ENCODE results near the gene PHF20. TPM values are rescaled to one million over a fixed set of nuclear protein-coding genes. Genes with fewer than 3 reads are reported as not detected.
"Not testable (repeated sequence)": the region's sequence is repeated elsewhere in the genome, so short reads cannot be mapped to it uniquely, and the experiment has no call there.

The PHF20 gene
- 100 to 1,000 TPM; 150 to 257 (median 154) TPM for polyA plus RNA-seq (ENCODE audit: low read depth in 6 of 6)

DNA sequence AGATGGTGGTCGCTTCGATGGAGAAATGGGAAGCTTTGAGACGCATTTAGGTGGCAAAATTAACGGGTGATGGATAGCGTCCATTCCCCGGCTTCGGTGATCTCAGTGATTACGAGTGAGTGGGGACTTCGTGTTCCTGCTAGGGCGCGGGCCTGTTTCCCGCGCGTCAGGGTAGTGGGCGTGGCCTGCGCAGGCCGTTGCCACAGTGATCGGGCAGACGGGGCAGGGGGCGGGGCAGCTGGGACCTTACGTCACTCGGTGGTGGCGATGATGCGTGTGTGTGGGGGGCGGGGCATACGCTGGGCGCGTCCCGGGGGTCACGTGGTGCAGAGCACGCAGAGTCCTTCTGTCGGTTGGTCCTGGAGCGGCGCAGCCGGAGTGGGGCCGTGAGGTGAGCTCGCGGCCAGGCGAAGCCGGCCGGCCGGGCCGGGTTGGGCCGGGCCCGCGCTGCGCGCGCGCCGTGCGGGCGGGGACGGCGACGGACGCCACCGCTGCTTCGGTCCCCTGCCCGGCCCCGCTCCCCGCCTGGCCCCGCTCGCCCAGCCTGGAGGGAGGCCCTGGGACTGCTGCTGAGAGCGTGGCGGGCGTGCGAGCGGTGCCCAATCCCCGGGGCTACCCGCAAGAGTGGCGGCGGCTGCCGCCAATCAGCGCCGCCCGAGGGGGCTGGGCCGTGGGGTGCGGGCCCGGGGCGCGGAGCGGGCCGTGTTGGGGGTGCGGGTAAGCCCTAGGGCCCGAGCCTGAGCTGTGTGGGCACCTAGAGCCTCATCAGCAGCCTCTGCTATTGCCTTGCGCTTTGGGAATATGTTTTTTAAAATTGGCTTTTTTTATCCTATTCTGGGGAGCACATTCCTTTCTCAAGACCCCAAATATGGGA is at the start of gene PHF20:
Gene PHF20, plus strand, starts transcription at position 327 of the 874 bp plus-strand sequence. CDS start 29,508 bp downstream, outside the sequence.
- H3K4me1 Mint-ChIP-seq = peaks cover 56 to 75% (median 64%) of the 10 kb centered on the region in 3 donors
- ATAC-seq (ENCODE audit: low read depth in 2 of 2) (peak; percentile 73 to 77), DNase-seq (peak; percentile 100)
- peak within 1 kb of the TSS; percentile 87 to 95 (median 92) for H3K4me3 Mint-ChIP-seq
- H3K36me3 Mint-ChIP-seq = peaks cover 5% of the 10 kb centered on the region in 2 donors
- H3K9me3 Mint-ChIP-seq = peaks cover 0 to 3% (median 0%) of the 10 kb centered on the region in 7 donors
- no peaks in the 10 kb centered on the region for H3K27me3 Mint-ChIP-seq
- H3K27ac Mint-ChIP-seq = peak within 1 kb of the TSS; percentile 99 to 100 (median 100)

DNA sequence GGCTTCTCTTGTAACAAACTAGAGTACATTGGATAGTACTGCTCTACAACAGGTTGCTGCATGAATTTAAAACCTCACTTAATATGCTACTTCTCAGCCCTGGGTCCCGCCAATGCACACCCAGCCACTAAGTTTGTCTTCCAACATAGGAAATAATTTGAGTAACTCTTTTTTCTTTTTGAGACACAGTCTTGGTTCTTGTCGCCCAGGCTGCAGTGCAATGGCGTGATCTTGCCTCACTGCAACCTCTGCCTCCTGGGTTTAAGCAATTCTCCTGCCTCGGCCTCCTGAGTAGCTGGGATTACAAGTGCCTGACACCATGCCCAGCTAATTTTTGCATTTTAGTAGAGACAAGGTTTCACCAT is 48.6 kb upstream of the PHF20 start:
- Mint-ChIP-seq H3K36me3 (peaks cover 10 to 22% of the 10 kb centered on the region in 2 donors), H3K4me3 (peak overlapping the region in 1 of 8 donors; percentile 15), H3K27ac (peak overlapping the region in 3 of 6 donors; percentile 57 to 88 (median 74))
- not testable (repeated sequence) for ATAC-seq (ENCODE audit: low read depth in 2 of 2); H3K4me1 Mint-ChIP-seq; H3K27me3 Mint-ChIP-seq; DNase-seq; H3K9me3 Mint-ChIP-seq

DNA sequence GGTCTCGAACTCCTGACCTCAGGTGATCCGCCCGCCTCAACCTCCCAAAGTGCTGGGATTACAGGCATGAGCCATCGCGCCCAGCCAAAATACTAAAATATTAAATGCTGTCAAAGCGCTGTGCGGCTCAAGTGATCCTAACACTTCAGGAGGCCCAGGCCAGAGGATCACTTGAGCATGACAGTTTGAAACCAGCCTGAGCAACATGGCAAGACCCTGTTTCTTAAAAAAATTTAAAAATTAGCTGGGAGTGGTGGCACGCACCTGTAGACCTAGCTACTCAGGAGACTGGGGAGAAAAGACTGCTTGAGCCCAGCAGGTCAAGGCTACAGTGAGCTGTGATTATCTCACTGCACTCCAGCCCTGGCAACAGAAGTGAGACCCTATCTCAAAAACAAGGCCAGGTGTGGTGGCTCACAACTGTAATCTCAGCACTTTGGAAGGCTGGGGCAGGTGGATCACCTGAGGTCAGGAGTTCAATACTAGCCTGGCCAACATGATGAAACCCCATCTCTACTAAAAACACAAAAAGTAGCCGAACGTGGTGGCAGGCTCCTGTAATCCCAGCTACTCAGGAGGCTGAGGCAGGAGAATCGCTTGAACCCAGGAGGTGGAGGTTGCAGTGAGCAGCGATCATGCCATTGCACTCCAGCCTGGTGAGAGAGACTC is 48.0 kb upstream of the PHF20 start:
- H3K4me1 Mint-ChIP-seq; H3K9me3 Mint-ChIP-seq; H3K27me3 Mint-ChIP-seq; ATAC-seq (ENCODE audit: low read depth in 2 of 2); H3K4me3 Mint-ChIP-seq; DNase-seq: not testable (repeated sequence)
- H3K27ac Mint-ChIP-seq = peak overlapping the region in 5 of 6 donors; percentile 12 to 88 (median 60)
- H3K36me3 Mint-ChIP-seq = peaks cover 10 to 22% of the 10 kb centered on the region in 2 donors

DNA sequence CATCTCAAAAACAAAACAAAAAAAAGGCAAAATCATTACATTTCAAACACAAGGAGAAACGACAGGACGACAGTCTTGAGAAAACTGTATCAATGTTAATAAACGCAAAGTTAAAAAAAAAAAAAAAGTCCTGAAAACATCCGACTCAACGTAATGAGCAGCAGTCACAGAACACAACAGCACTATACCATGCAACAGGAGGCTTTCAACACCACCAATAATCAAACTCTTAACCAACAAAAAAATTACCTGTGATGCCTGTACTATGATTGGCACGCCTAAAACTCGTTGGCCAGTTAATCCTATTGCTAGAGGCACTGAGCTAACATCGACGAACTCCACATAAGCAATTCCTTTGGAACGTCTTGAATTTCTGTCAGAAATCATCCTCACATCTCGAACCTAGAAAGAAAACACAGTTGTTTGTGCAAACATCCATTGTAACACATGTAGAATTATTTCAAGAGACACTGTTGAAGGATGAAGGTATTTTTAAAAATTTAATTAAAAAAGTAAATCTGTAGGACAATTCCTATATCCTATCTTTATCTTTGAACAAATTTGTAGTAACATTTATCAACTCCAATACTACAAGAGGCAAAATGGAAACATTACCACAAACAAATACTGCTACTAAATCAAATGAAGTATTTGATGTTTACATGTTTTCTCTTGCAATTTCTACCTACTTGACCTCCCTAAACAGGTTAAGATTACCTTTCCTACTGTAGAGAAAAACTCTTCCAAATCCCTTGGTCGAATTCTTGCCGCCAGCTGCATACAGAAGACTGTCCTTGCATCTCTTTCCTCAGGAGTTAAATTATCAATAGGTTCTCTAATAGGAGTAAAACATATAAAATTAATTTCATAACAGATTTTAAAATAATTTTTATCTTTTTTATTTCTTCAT is 47.2 kb upstream of the PHF20 start:
- DNase-seq (no peak), ATAC-seq (ENCODE audit: low read depth in 2 of 2) (no peak)
- Mint-ChIP-seq H3K27me3 (no peaks in the 10 kb centered on the region), H3K27ac (peak overlapping the region in 2 of 6 donors; percentile 12 to 60), H3K4me1 (peaks cover 0 to 3% (median 3%) of the 10 kb centered on the region in 3 donors), H3K4me3 (no peak overlapping the region), H3K36me3 (peaks cover 10 to 22% of the 10 kb centered on the region in 2 donors), H3K9me3 (no peaks in the 10 kb centered on the region)

- Mint-ChIP-seq H3K27me3 (no peaks in the 10 kb centered on the region), H3K27ac (peak overlapping the region in 1 of 6 donors; percentile 76), H3K4me3 (no peak overlapping the region), H3K9me3 (no peaks in the 10 kb centered on the region), H3K4me1 (peaks cover 4 to 8% (median 8%) of the 10 kb centered on the region in 3 donors), H3K36me3 (peaks cover 0 to 24% of the 10 kb centered on the region in 2 donors)
- ATAC-seq (ENCODE audit: low read depth in 2 of 2) (no peak), DNase-seq (no peak)
Observed at GRCh38 chr20:35726842-35727711, 44.7 kb upstream of the PHF20 start.

DNA sequence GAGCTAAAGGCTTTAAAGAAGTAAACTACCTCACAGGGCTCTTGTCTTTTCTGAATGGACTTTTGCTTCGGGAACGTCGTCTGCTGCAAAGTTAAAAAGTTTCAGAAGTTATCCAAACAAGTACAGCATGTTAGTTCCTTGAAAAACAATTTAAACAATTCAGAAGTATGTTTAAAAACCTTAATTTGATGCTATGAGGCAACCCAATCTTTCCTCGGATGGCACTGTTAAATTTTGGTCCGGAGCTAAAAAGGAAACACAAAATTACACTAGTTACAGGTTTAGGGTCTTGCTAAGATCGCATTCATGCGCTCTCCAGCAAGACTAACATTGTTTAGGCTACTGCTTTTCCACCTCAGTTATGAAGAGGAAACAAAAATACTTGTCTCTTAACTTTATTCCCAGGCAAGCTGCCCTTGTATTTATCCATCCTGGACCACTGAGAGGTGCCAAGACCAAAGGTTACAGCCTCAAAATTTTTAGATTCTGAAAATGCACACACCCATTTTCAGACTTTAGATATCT is 42.5 kb upstream of the PHF20 start:
- H3K36me3 Mint-ChIP-seq = peaks cover 11 to 27% of the 10 kb centered on the region in 2 donors
- ATAC-seq (ENCODE audit: low read depth in 2 of 2) = no peak
- no peaks in the 10 kb centered on the region for H3K27me3 Mint-ChIP-seq
- peaks cover 9 to 24% (median 21%) of the 10 kb centered on the region in 3 donors for H3K4me1 Mint-ChIP-seq
- no peaks in the 10 kb centered on the region for H3K9me3 Mint-ChIP-seq
- H3K27ac Mint-ChIP-seq = peak overlapping the region in 1 of 6 donors; percentile 53
- H3K4me3 Mint-ChIP-seq = no peak overlapping the region
- DNase-seq = no peak

- DNase-seq (no peak), ATAC-seq (ENCODE audit: low read depth in 2 of 2) (no peak)
- Mint-ChIP-seq H3K27me3 (no peaks in the 10 kb centered on the region), H3K36me3 (peaks cover 14 to 33% of the 10 kb centered on the region in 2 donors), H3K27ac (peak overlapping the region in 1 of 6 donors; percentile 53), H3K4me1 (peaks cover 12 to 30% (median 25%) of the 10 kb centered on the region in 3 donors), H3K4me3 (peak overlapping the region in 1 of 8 donors; percentile 27), H3K9me3 (no peaks in the 10 kb centered on the region)
Observed at GRCh38 chr20:35729836-35730582, 41.8 kb upstream of the PHF20 start.

DNA sequence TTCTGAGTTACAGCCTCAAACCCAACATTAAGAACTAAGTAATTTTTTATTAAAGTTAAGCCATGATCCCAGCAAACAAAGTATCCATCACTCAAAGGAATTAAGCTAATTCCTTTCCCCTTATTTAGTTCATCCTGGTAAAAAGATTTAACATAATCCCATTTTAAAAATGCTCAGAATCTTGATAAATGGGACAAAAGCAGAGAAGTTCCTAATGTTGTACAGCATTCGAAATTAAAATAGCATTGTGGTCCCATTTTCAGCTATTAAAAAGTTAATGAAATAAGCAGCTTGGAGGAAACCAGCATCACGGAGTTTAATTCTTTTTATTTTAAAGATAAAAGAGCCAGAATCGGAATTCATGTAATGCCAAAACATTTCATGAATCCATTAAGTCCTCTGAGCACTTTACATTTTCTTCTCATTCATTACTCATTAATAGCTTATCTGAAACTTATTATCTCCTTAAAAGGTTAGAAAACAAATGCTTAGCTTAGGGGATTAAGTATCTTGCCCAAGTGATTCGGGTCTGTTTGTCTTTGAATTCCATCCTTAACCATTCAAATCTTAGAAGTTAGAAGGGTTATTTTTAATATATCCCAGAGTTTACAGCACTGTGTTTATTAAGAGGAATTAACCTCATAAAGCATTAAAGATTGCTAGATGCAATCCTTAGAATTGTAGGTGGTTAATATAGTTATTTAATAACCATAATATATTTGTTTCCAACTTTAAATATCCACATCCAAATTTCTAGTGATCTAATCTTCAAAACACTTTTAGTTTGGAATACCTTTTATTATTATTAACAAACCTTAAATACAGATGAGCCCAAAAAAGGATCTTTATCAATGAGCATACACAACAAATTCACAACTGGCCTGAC is 41.0 kb upstream of the PHF20 start:
- no peaks in the 10 kb centered on the region for H3K27me3 Mint-ChIP-seq
- ATAC-seq (ENCODE audit: low read depth in 2 of 2) (no peak), DNase-seq (no peak)
- H3K36me3 Mint-ChIP-seq = peaks cover 14 to 29% of the 10 kb centered on the region in 2 donors
- H3K27ac Mint-ChIP-seq = peak overlapping the region in 1 of 6 donors; percentile 53
- H3K4me1 Mint-ChIP-seq = peaks cover 9 to 36% (median 25%) of the 10 kb centered on the region in 3 donors
- no peaks in the 10 kb centered on the region for H3K9me3 Mint-ChIP-seq
- no peak overlapping the region for H3K4me3 Mint-ChIP-seq

GRCh38 chr20:35731469-35731788 is 40.4 kb upstream of the PHF20 start:
- Mint-ChIP-seq H3K4me3 (no peak overlapping the region), H3K4me1 (peaks cover 9 to 39% (median 25%) of the 10 kb centered on the region in 3 donors), H3K9me3 (no peaks in the 10 kb centered on the region), H3K27ac (peak overlapping the region in 2 of 6 donors; percentile 51 to 71), H3K36me3 (peaks cover 14 to 27% of the 10 kb centered on the region in 2 donors), H3K27me3 (no peaks in the 10 kb centered on the region)
- ATAC-seq (ENCODE audit: low read depth in 2 of 2) (no peak), DNase-seq (no peak)

GRCh38 chr20:35731862-35732643 is 39.8 kb upstream of the PHF20 start:
- peaks cover 14 to 22% of the 10 kb centered on the region in 2 donors for H3K36me3 Mint-ChIP-seq
- H3K27me3 Mint-ChIP-seq = no peaks in the 10 kb centered on the region
- no peak overlapping the region for H3K4me3 Mint-ChIP-seq
- peaks cover 9 to 39% (median 25%) of the 10 kb centered on the region in 3 donors for H3K4me1 Mint-ChIP-seq
- ATAC-seq (ENCODE audit: low read depth in 2 of 2) (no peak), DNase-seq (no peak)
- peak overlapping the region in 3 of 6 donors; percentile 70 to 78 (median 71) for H3K27ac Mint-ChIP-seq
- no peaks in the 10 kb centered on the region for H3K9me3 Mint-ChIP-seq
